Measurements from ENCODE around the gene ANXA3. TPM values are rescaled to one million over a fixed set of nuclear protein-coding genes. Genes with fewer than 3 reads are reported as not detected.
"Not testable (repeated sequence)": the region's sequence is repeated elsewhere in the genome, so short reads cannot be mapped to it uniquely, and the experiment has no call there.

Gene ANXA3
- total RNA-seq (73.8 and 78.4 TPM in 2 replicates), polyA plus RNA-seq (51.5 and 52.9 TPM in 2 replicates), polyA minus RNA-seq (112 and 127 TPM in 2 replicates), Bru-seq, nascent RNA (percentile 83 among the genes with signal in this experiment), BruChase-seq, experiment 1, labeled RNA remaining after a 6-hour chase (percentile 70 among the genes with signal in this experiment), BruChase-seq, experiment 2, labeled RNA remaining after a 2-hour chase (percentile 68 among the genes with signal in this experiment)
- 93.0 and 110 TPM in 2 replicates for polyA plus RNA-seq (2011; cell fraction: cytosol; rRNA removed)
- 150 and 151 TPM in 2 replicates for polyA plus RNA-seq (2011; cell fraction: nucleus; rRNA removed)
- 24.8 and 46.5 TPM in 2 replicates for polyA plus RNA-seq (2012)
- polyA minus RNA-seq (2011; cell fraction: cytosol; rRNA and poly(A)+ RNA removed), result 58.1 TPM
- polyA minus RNA-seq (2011; cell fraction: nucleus; rRNA and poly(A)+ RNA removed), result 62.4 and 79.7 TPM in 2 replicates
- long read RNA-seq, transcript ANXA3-201 (13 exons, 1,657 nt), result major isoform, 271 of 313 reads
- long read RNA-seq, partial matches to known transcripts, result 11 of 313 reads
- long read RNA-seq, other reads (novel, unspliced or antisense), result 27 of 313 reads

GRCh38 chr4:78551420-78552351 lies at the start of gene ANXA3:
ANXA3 (plus strand) TSS chr4:78551770; CDS start chr4:78554474, 2,704 bp downstream.
- Histone ChIP-seq H3K36me3 (ENCODE audit: control insufficient read depth in 2 of 2, extremely low read depth in 1 of 2, insufficient read depth in 2 of 2, low read length in 2 of 2) (no peaks in the 10 kb centered on the region), H3K79me2 (ENCODE audit: control insufficient read depth, insufficient read depth, low read length) (no peaks in the 10 kb centered on the region), H3K4me3 (replicated peaks in 1 of 3; ENCODE audit: insufficient read depth in 1 of 3, low read depth in 1 of 3, low read length in 3 of 3) (peak within 1 kb of the TSS; percentile 38 to 89 (median 63)), H3K9ac (replicated peaks; ENCODE audit: extremely low read depth, insufficient read depth, low read length) (peak within 1 kb of the TSS; percentile 99), H3K27ac (ENCODE audit: insufficient read depth, low read depth, low read length) (peak within 1 kb of the TSS; percentile 98), H3K27me3 (ENCODE audit: control insufficient read depth in 2 of 2, insufficient read depth in 2 of 2, low read length in 2 of 2) (no peaks in the 10 kb centered on the region), H4K20me1 (replicated peaks; ENCODE audit: control insufficient read depth, extremely low read depth, insufficient read depth, low read length) (no peaks in the 10 kb centered on the region), H2AFZ (ENCODE audit: low read depth, low read length) (peak within 1 kb of the TSS; percentile 67), H3K9me1 (replicated peaks; ENCODE audit: control insufficient read depth, extremely low read depth, insufficient read depth, low read length) (no peaks in the 10 kb centered on the region), H3K4me1 (ENCODE audit: control insufficient read depth, extremely low read depth, insufficient read depth, low read length) (peaks cover 26% of the 10 kb centered on the region), H3K9me3 (replicated peaks; ENCODE audit: control insufficient read depth, insufficient read depth, low read length) (no peaks in the 10 kb centered on the region), H3K4me2 (ENCODE audit: insufficient read depth, low read length) (peak within 1 kb of the TSS; percentile 76)
- dilution Hi-C loops (cut with MboI; ENCODE audit: extremely low pct_ligation_motif_present, low sequenced_read_pairs), result no loop called here
- DNase-seq (ENCODE audit: low read depth, low spot score) (peak; percentile 39), FAIRE-seq (peak; percentile 8)
- TF ChIP-seq POLR2A (IDR thresholded peaks at IDR 0.05; ENCODE audit: low read depth, low read length) (peak; percentile 63), JUN (IDR thresholded peaks at IDR 0.05; ENCODE audit: borderline replicate concordance, insufficient read depth, insufficient read length, low read depth) (no peak), MYC (IDR thresholded peaks at IDR 0.05; ENCODE audit: low read depth, low read length) (no peak), GATA2 (IDR thresholded peaks at IDR 0.05; ENCODE audit: insufficient read depth, insufficient read length, low read depth, low read length) (no peak), FOS (IDR thresholded peaks at IDR 0.05; ENCODE audit: borderline replicate concordance, insufficient read depth, low read length) (no peak), EZH2 (IDR thresholded peaks at IDR 0.05; ENCODE audit: borderline replicate concordance, low read depth, low read length, severe bottlenecking) (no peak), CTCF (IDR thresholded peaks at IDR 0.05; ENCODE audit: extremely low read depth in 1 of 2, insufficient read depth in 1 of 2, low read depth in 1 of 2, low read length in 2 of 2) (peak in 1 of 2 donors; percentile 4), MAX (IDR thresholded peaks at IDR 0.05; ENCODE audit: insufficient read depth, insufficient read length) (no peak), POLR2AphosphoS5 (IDR thresholded peaks at IDR 0.05; ENCODE audit: insufficient read depth, low read depth, low read length) (peak; percentile 67)
- intact Hi-C loops (cut with micrococcal nuclease), result loop anchor here (1.0 to 5.0 kb wide), 7 partner anchors 9 to 689 kb away; partner anchors contain the start of genes BMP2K and MRPL1
- ChIA-PET CTCF (interaction anchor here (1.1 to 1.2 kb wide), 2 partner anchors 7 to 9 kb away, joined by 3 to 4 read pairs; no protein-coding TSS in a partner anchor), POLR2A (interaction anchor here (1.0 kb wide), 1 partner anchor 9 kb away, joined by 3 read pairs; no protein-coding TSS in a partner anchor)
- TSS peak; percentile 85 for BruUV-seq (replicated peaks)

- H3K4me3 ChIP-seq (replicated peaks in 1 of 3; ENCODE audit: insufficient read depth in 1 of 3, low read depth in 1 of 3, low read length in 3 of 3); dilution Hi-C loops (cut with MboI; ENCODE audit: extremely low pct_ligation_motif_present, low sequenced_read_pairs); intact Hi-C loops (cut with micrococcal nuclease); BruUV-seq (replicated peaks); H3K79me2 ChIP-seq (ENCODE audit: control insufficient read depth, insufficient read depth, low read length); DNase-seq (ENCODE audit: low read depth, low spot score); H3K9me3 ChIP-seq (replicated peaks; ENCODE audit: control insufficient read depth, insufficient read depth, low read length); H4K20me1 ChIP-seq (replicated peaks; ENCODE audit: control insufficient read depth, extremely low read depth, insufficient read depth, low read length); CTCF ChIA-PET; POLR2A ChIA-PET; FAIRE-seq; H3K4me1 ChIP-seq (ENCODE audit: control insufficient read depth, extremely low read depth, insufficient read depth, low read length); H3K27ac ChIP-seq (ENCODE audit: insufficient read depth, low read depth, low read length); H3K9ac ChIP-seq (replicated peaks; ENCODE audit: extremely low read depth, insufficient read depth, low read length); H3K4me2 ChIP-seq (ENCODE audit: insufficient read depth, low read length); H3K27me3 ChIP-seq (ENCODE audit: control insufficient read depth in 2 of 2, insufficient read depth in 2 of 2, low read length in 2 of 2); H3K9me1 ChIP-seq (replicated peaks; ENCODE audit: control insufficient read depth, extremely low read depth, insufficient read depth, low read length); H2AFZ ChIP-seq (ENCODE audit: low read depth, low read length); H3K36me3 ChIP-seq (ENCODE audit: control insufficient read depth in 2 of 2, extremely low read depth in 1 of 2, insufficient read depth in 2 of 2, low read length in 2 of 2): not testable (repeated sequence)
Measured at GRCh38 chr4:78506260-78506659, 45.3 kb upstream of the ANXA3 start.
